HG02970 (cell line): ENCODE measurements around the gene CRYGS.
"Not testable (repeated sequence)": the region's sequence is repeated elsewhere in the genome, so short reads cannot be mapped to it uniquely, and the experiment has no call there.

Source experiments
- ATAC-seq: cut with Tn5 transposase; IDR thresholded peaks from one replicate; pipeline ENCODE4 v1.9.1; 2021; ENCODE audit warnings: mild to moderate bottlenecking, moderate library complexity, moderate number of reproducible peaks; ENCODE audit not compliant: unreplicated experiment, low FRiP score

Gene CRYGS

DNA sequence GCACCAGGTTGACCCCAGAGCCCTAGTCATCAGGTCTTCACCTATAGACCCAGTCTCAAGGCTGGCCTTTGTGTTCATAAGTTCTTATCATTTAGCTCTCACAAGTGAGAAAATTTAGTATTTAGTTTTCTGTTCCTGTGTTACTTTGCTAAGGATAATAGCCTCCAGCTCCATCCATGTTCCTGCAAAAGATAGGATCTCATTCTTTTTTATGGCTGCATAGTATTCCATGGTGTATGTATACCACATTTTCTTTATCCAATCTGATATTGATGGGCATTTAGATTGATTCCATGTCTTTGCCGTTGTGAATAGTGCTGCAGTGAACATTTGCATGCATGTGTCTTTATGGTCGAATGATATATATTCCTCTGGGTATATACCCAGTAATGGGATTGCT, 46.2 kb downstream of the CRYGS start:
- not testable (repeated sequence) for ATAC-seq

DNA sequence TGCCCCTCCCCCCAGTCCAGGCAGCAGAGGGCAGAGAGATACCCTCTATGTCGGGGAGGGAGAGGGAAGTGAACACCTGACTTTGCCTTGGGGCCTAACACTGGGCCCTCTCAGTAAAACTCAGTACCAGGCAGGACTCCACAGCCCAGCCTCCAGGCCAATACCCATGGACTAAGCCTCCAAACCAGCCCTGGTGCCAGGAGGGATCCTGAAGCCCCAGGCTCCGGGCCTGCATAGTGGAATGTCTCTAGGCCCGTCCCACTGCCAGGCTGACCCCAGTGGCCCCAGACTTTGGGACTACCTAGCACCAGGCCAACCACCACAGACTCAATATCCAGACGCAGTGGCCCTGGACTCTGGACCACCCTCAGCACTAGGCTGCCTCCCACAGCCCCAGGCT, 46.6 kb downstream of the CRYGS start:
- no peak for ATAC-seq

DNA sequence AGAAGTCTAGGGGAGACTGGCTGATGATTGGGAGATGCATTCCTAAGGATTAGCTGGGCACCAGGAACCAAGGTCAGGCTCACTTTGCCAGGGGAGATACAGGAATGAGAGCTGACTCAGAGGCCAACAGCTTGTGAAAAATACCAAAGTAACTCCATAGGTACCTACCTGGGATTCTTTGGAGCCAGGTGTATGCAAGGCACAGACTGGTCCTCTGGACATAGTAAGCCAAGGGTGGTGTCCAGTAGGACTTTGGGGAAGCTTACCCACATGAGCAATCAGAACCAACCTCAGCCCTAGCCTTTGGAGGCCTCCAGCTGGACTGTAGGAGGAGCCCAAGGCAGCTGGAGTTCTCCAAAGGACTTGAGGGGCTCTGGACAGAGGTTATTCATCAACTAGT, 47.5 kb downstream of the CRYGS start:
- ATAC-seq, result no peak

DNA sequence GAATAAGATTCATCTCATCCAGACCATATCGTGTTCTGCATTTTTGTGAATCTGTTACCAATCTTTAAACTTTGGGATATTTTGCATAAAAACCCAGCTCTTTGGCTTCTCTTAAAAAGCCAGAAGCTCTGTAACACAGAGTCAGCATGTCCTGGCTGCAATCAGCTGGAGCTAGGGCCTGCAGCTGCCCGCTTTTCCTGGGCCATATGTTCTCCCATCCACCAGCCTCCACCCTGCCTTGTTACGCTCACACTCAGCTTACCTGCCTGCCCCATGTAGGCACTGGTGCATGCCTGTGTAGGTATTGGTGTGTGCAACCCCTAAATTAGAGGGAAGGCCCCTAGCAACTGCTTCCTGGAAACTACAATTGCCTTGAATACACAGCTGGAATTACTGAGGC, 48.2 kb downstream of the CRYGS start:
- ATAC-seq, result no peak

DNA sequence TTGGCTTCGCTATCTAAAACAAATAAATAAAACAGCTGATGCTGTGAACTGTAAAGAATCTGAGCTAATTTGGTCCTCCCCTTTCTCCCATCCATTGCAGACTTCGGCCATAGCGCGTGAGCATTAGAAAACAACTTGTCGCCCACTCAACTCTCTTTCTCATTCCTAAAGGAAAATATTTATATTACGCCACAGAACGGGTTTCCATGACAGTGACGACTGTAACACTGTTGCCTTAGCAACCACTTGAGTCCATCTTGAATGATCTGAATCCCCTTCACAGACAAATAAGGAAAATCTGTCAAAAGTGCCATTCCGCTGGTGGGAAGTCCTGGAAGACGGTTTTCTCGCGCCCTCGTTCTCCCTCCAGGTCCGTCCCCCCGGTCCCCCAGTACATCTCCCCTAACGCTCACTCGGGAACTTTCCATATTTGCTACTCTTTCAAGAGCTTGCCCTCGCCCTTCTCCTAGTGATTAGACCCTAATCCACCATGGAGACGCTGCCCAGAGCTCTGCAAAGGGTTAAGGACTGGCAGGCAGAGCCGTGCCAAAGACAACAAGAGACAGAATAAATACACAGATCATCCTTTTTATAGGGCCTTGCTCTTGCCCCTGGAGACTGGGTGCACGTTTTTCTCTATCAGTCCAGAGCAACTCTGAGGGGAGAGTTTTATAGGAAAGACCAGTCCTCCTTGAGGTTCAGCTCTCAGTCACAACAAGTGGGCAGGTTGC, 50.5 kb downstream of the CRYGS start:
- no peak for ATAC-seq

DNA sequence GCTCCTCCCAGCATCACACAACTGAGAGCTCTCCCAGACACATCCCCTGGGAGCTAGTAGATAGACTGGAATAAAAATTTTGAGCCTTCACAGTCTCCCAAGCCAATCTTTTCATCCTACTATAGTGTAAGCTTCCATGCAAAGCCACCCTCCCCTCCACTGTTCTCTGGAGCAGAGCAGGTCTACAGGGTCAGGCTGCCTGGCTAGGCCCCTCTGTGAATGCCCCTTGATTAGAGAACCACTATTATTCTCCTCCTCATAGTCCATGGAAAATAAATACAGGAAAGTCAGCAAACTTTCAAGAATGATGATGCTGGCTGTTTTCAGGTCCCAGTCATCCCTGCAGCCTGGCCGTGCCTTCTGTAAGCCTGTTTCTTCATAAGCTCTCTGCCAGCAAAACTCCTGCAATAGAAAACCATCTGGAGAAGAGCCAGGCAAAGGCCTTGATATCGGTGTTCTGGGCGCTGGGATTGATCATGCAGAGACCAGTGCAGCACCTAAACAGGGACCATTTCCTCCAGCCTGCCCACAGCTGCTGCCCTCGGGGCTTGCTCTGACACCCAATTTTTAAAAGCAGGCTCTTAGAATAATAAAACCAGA, 51.7 kb downstream of the CRYGS start:
- ATAC-seq, result no peak

DNA sequence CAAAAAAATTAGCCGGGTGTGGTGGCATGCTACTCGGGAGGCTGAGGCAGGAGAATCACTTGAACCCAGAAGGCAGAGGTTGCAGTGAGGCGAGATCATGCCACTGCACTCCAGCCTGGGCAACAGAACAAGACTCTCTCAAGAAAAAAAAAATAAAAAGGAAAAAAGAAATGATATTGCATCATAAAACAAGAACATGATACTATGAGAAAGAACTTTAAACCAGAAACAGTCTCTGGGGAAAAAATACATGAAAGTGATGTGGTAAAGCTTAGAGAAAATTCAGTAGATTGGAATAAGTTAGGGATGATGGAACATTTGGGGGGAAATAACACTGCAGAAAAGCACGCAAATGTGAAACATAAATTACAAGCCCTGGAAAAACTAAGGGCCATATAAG, 54.7 kb downstream of the CRYGS start:
- ATAC-seq, result no peak
